Measurements from ENCODE around the gene TNFSF12. TPM values are rescaled to one million over a fixed set of nuclear protein-coding genes. Genes with fewer than 3 reads are reported as not detected.

TNFSF12 gene
- total RNA-seq, 1 experiment from 2014 or later, result 8.1 TPM

DNA sequence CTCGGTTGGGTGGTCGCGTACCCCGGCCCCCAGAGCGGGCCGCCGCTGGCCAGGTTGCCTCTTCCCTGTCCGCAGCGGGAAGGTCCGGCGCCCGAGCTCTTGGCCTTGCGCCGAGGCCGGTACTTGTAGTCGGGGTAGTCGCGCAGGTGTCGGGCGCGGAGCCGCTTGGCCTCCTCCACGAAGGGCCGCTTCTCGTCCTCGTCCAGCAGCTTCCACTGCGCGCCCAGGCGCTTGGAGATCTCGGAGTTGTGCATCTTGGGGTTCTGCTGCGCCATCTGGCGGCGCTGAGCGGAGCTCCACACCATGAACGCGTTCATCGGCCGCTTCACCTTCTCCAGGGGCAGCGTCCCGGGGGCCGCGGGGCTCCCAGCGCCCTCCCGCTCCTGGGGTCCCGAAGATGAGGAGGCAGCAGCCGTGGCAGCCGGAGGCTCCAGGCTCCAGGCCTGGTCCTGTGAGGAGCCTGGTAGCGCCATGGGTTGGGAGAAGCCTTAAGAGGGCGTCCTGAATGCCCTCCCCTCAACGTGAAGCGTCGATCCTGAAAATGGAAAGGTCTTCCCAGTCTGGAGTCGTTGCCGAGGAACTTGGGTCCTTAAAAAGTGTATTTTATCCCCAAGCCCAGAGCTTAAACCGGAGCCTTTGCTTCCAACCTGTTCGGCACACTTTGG is 40.5 kb downstream of the TNFSF12 start (continued):
- TF ChIP-seq, protein P1, sequence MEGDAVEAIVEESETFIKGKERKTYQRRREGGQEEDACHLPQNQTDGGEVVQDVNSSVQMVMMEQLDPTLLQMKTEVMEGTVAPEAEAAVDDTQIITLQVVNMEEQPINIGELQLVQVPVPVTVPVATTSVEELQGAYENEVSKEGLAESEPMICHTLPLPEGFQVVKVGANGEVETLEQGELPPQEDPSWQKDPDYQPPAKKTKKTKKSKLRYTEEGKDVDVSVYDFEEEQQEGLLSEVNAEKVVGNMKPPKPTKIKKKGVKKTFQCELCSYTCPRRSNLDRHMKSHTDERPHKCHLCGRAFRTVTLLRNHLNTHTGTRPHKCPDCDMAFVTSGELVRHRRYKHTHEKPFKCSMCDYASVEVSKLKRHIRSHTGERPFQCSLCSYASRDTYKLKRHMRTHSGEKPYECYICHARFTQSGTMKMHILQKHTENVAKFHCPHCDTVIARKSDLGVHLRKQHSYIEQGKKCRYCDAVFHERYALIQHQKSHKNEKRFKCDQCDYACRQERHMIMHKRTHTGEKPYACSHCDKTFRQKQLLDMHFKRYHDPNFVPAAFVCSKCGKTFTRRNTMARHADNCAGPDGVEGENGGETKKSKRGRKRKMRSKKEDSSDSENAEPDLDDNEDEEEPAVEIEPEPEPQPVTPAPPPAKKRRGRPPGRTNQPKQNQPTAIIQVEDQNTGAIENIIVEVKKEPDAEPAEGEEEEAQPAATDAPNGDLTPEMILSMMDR (IDR thresholded peaks at IDR 0.05), result peak; percentile 87
- TF ChIP-seq, protein P2, sequence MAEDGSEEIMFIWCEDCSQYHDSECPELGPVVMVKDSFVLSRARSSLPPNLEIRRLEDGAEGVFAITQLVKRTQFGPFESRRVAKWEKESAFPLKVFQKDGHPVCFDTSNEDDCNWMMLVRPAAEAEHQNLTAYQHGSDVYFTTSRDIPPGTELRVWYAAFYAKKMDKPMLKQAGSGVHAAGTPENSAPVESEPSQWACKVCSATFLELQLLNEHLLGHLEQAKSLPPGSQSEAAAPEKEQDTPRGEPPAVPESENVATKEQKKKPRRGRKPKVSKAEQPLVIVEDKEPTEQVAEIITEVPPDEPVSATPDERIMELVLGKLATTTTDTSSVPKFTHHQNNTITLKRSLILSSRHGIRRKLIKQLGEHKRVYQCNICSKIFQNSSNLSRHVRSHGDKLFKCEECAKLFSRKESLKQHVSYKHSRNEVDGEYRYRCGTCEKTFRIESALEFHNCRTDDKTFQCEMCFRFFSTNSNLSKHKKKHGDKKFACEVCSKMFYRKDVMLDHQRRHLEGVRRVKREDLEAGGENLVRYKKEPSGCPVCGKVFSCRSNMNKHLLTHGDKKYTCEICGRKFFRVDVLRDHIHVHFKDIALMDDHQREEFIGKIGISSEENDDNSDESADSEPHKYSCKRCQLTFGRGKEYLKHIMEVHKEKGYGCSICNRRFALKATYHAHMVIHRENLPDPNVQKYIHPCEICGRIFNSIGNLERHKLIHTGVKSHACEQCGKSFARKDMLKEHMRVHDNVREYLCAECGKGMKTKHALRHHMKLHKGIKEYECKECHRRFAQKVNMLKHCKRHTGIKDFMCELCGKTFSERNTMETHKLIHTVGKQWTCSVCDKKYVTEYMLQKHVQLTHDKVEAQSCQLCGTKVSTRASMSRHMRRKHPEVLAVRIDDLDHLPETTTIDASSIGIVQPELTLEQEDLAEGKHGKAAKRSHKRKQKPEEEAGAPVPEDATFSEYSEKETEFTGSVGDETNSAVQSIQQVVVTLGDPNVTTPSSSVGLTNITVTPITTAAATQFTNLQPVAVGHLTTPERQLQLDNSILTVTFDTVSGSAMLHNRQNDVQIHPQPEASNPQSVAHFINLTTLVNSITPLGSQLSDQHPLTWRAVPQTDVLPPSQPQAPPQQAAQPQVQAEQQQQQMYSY (CRISPR knock-in tag; IDR thresholded peaks at IDR 0.05), result peak; percentile 17; the same call in 1 of the 2 replicates
- TF ChIP-seq, protein P3, sequence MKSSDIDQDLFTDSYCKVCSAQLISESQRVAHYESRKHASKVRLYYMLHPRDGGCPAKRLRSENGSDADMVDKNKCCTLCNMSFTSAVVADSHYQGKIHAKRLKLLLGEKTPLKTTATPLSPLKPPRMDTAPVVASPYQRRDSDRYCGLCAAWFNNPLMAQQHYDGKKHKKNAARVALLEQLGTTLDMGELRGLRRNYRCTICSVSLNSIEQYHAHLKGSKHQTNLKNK (CRISPR knock-in tag; IDR thresholded peaks at IDR 0.05), result no peak
- TF ChIP-seq KAT7 (CRISPR knock-in tag; IDR thresholded peaks at IDR 0.05; ENCODE audit: borderline replicate concordance), result peak; percentile 41; the same call in 1 of the 2 replicates

DNA sequence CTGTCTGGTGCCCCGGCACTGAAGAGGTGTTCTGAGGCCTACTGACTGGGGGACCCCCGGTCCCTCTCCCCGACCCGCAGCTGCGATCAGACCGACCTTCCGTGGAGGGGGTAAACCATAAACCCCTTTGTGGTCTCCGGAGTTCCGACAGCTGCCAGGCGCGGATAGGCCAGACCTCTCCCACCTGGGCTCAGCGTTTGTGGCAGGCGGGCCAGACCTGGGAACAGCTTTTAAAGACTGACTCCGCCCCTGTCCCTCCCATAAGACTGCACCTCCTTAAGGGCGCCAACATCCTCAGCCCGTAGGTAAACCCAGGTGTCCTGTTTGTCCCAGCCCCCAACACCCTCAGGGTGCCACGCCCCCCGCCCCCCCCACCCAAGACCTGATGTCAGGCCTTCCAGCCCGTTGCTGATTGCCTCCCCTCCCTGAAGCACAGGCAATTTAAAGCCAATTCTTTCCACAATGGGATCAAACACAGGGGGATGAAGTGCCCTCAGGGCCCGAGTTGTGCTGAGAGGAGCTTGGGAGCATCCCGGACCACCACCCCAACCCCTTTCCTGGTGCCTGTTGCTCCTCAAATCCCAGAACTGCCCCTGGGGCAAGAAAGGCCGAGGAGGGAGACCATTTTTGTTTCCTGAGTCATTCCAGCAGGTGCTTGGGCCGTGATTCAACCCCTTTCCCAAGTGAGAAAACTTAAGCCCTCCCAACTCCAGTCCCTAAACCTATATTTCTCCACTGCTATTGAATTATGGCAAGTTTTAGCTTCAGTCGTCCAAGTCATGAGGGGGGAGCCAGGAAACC is 41.2 kb downstream of the TNFSF12 start, which contains the start of gene SOX15:
SOX15 (minus strand) TSS at position 204 of the 801 bp plus-strand sequence. CDS start 418 bp downstream, outside the sequence.
- H3K9me3 Mint-ChIP-seq, result no peaks in the 10 kb centered on the region
- POLR2A ChIA-PET, result interaction anchor here (0.8 to 4.6 kb wide), 17 partner anchors 10 to 187 kb away, joined by 3 to 41 read pairs (median 4); partner anchors contain the start of genes ATP1B2, CD68, EFNB3 and SAT2
- DNase-seq (ENCODE audit: low spot score), result peak; percentile 71
- peak within 1 kb of the TSS; percentile 70 for H3K4me3 Mint-ChIP-seq
- H3K27ac Mint-ChIP-seq, result peak within 1 kb of the TSS; percentile 97
- ATAC-seq, result peak; percentile 60
- H3K4me1 Mint-ChIP-seq, result peaks cover 30% of the 10 kb centered on the region
- peaks cover 44% of the 10 kb centered on the region for H3K36me3 Mint-ChIP-seq
- no peaks in the 10 kb centered on the region for H3K27me3 Mint-ChIP-seq (ENCODE audit: low read depth)
- no peak for TF ChIP-seq RORB (CRISPR knock-in tag; IDR thresholded peaks at IDR 0.05)
- no peak for TF ChIP-seq SMAD3 (CRISPR knock-in tag; IDR thresholded peaks at IDR 0.05; ENCODE audit: borderline replicate concordance)
- TF ChIP-seq, protein P4, sequence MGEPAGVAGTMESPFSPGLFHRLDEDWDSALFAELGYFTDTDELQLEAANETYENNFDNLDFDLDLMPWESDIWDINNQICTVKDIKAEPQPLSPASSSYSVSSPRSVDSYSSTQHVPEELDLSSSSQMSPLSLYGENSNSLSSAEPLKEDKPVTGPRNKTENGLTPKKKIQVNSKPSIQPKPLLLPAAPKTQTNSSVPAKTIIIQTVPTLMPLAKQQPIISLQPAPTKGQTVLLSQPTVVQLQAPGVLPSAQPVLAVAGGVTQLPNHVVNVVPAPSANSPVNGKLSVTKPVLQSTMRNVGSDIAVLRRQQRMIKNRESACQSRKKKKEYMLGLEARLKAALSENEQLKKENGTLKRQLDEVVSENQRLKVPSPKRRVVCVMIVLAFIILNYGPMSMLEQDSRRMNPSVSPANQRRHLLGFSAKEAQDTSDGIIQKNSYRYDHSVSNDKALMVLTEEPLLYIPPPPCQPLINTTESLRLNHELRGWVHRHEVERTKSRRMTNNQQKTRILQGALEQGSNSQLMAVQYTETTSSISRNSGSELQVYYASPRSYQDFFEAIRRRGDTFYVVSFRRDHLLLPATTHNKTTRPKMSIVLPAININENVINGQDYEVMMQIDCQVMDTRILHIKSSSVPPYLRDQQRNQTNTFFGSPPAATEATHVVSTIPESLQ (CRISPR knock-in tag; IDR thresholded peaks at IDR 0.05), result no peak
- TF ChIP-seq NR3C1 (CRISPR knock-in tag; conservative IDR thresholded peaks at IDR 0.05; ENCODE audit: low read depth), result no peak
- 0 out of 2 replicates have a peak, but pooled peaks have one; percentile 10 for TF ChIP-seq FOXK1 (CRISPR knock-in tag; IDR thresholded peaks at IDR 0.05)
- TF ChIP-seq ELF4 (CRISPR knock-in tag; IDR thresholded peaks at IDR 0.05; ENCODE audit: low read depth), result no peak
- CTCF ChIA-PET, result interaction anchor here (0.7 to 4.3 kb wide), 49 partner anchors 8 to 600 kb away, joined by 3 to 61 read pairs (median 6); partner anchors contain the start of genes ACAP1, ATP1B2, BORCS6 and CD68

GRCh38 chr17:7590743-7591142 is 41.9 kb downstream of the TNFSF12 start:
- H3K27me3 Mint-ChIP-seq (ENCODE audit: low read depth), result no peaks in the 10 kb centered on the region
- H3K4me3 Mint-ChIP-seq, result peak overlapping the region; percentile 45
- H3K27ac Mint-ChIP-seq, result peak overlapping the region; percentile 97
- H3K9me3 Mint-ChIP-seq, result no peaks in the 10 kb centered on the region
- peaks cover 30% of the 10 kb centered on the region for H3K4me1 Mint-ChIP-seq
- peak; percentile 60 for DNase-seq (ENCODE audit: low spot score)
- ChIA-PET POLR2A (interaction anchor here (0.9 to 4.6 kb wide), 6 partner anchors 11 to 97 kb away, joined by 3 to 41 read pairs (median 11); partner anchors contain the start of genes ATP1B2, CD68, TP53 and WRAP53), CTCF (interaction anchor here (0.5 to 4.3 kb wide), 16 partner anchors 11 to 599 kb away, joined by 3 to 61 read pairs (median 17); partner anchors contain the start of genes ATP1B2, BORCS6, CD68 and DNAH2)
- peaks cover 49% of the 10 kb centered on the region for H3K36me3 Mint-ChIP-seq
- peak; percentile 55 for ATAC-seq
- no peak for TF ChIP-seq SMAD3 (CRISPR knock-in tag; IDR thresholded peaks at IDR 0.05; ENCODE audit: borderline replicate concordance)
- TF ChIP-seq, protein P5, sequence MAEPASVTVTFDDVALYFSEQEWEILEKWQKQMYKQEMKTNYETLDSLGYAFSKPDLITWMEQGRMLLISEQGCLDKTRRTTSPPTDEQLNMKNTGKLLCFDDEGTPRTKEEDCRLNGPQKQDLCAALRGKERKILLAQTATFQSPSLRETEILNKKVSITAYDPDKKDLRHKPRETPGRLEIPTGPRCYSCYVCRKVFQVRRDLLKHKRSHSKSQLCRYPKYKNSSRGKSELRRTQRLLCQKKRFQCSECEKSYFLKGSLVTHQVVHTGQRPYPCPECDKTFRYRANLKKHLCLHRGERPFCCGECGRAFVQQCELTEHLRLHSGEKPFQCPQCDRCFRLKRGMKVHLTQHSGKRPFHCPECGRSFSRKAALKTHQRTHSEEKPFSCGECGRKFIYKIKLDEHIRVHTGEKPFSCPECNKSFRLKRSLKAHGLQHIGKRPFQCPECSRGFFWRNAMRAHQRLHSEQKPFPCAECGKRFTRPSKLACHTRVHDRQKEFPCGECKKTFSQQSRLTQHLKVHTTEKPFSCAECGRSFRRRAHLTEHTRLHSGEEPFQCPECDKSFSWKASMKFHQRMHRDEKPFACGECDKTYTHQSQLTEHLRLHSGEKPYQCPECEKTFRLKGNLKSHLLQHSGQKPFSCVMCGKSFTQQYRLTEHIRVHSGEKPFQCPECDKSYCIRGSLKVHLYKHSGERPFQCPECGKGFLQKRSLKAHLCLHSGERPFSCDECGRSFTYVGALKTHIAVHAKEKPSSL (CRISPR knock-in tag; conservative IDR thresholded peaks at IDR 0.05), result no peak
- TF ChIP-seq ETV6 (CRISPR knock-in tag; IDR thresholded peaks at IDR 0.05), result no peak
- TF ChIP-seq CREM (CRISPR knock-in tag; IDR thresholded peaks at IDR 0.05), result no peak
- no peak for TF ChIP-seq TEAD1 (CRISPR knock-in tag; IDR thresholded peaks at IDR 0.05)
- no peak for TF ChIP-seq ZNF416 (CRISPR knock-in tag; IDR thresholded peaks at IDR 0.05)
- no peak for TF ChIP-seq SOX15 (CRISPR knock-in tag; IDR thresholded peaks at IDR 0.05)
- TF ChIP-seq ZNF512 (CRISPR knock-in tag; IDR thresholded peaks at IDR 0.05; ENCODE audit: borderline replicate concordance), result no peak
- TF ChIP-seq CREB1 (CRISPR knock-in tag; IDR thresholded peaks at IDR 0.05), result no peak

Measured in WTC11 (cell line).